Measurements from ENCODE around the gene NKX1-1.

Gene NKX1-1

GRCh38 chr4:1381181-1381621 lies 25.0 kb downstream of the NKX1-1 start:
- TF ChIP-seq CTCF (conservative IDR thresholded peaks at IDR 0.05; ENCODE audit: low read length): no peak
- no peak overlapping the region for H3K4me3 ChIP-seq (ENCODE audit: low read length)
- no peak for DNase-seq (ENCODE audit: low read depth)

- DNase-seq (ENCODE audit: low read depth): no peak
- no peak overlapping the region for H3K4me3 ChIP-seq (ENCODE audit: low read length)
- TF ChIP-seq CTCF (conservative IDR thresholded peaks at IDR 0.05; ENCODE audit: low read length): no peak
Observed at GRCh38 chr4:1380368-1381151, 25.7 kb downstream of the NKX1-1 start.

DNA sequence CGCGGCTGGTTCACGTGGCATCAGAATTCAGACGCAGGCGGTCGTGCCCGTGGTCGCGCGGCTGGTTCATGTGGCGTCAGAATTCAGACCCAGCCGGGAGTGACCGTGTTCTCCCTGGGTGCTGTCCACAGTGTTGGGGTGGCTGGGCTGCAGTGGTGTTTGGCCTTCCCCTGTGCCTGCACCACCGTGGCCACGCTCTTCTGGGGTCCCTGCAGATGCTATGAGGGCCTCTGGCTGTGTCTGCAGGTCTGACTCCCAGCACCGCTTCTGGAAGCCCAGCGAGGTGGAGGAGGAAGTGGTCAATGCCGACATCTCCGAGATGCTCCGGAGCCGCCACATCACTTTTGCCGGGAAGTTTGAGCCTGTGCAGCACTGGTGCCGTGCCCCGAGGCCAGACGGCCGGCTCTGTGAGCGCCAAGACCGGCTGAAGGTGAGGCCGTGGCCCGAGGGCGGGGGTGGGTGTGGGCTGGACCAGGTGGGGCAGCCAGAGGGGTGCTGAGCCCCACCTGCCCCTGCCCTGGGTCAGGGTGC lies 26.4 kb downstream of the NKX1-1 start:
- DNase-seq (ENCODE audit: low read depth): no peak
- no peak for TF ChIP-seq CTCF (conservative IDR thresholded peaks at IDR 0.05; ENCODE audit: low read length)
- no peak overlapping the region for H3K4me3 ChIP-seq (ENCODE audit: low read length)

GRCh38 chr4:1379351-1379781 lies 26.9 kb downstream of the NKX1-1 start:
- no peak overlapping the region for H3K4me3 ChIP-seq (ENCODE audit: low read length)
- no peak for TF ChIP-seq CTCF (conservative IDR thresholded peaks at IDR 0.05; ENCODE audit: low read length)
- DNase-seq (ENCODE audit: low read depth): no peak

GRCh38 chr4:1378559-1379231 lies 27.5 kb downstream of the NKX1-1 start:
- TF ChIP-seq CTCF (conservative IDR thresholded peaks at IDR 0.05; ENCODE audit: low read length): no peak
- no peak overlapping the region for H3K4me3 ChIP-seq (ENCODE audit: low read length)
- no peak for DNase-seq (ENCODE audit: low read depth)

GRCh38 chr4:1377606-1378261 lies 28.5 kb downstream of the NKX1-1 start:
- DNase-seq (ENCODE audit: low read depth): no peak
- no peak overlapping the region for H3K4me3 ChIP-seq (ENCODE audit: low read length)
- no peak for TF ChIP-seq CTCF (conservative IDR thresholded peaks at IDR 0.05; ENCODE audit: low read length)

Measured in AG10803 (cell line).